LoVo (cell line): ENCODE results near the gene MPZ.
"Not testable (repeated sequence)": the region's sequence is repeated elsewhere in the genome, so short reads cannot be mapped to it uniquely, and the experiment has no call there.

ENCODE experiments used
- DNase-seq: peaks from one replicate; pipeline ENCODE4 v3.0.0-alpha.2; 2016; ENCODE audit warnings: low spot score

MPZ gene

GRCh38 chr1:161299347-161299746 lies 10.4 kb downstream of the MPZ start:
- no peak for DNase-seq

GRCh38 chr1:161298116-161298515 lies 11.7 kb downstream of the MPZ start:
- DNase-seq = no peak

DNA sequence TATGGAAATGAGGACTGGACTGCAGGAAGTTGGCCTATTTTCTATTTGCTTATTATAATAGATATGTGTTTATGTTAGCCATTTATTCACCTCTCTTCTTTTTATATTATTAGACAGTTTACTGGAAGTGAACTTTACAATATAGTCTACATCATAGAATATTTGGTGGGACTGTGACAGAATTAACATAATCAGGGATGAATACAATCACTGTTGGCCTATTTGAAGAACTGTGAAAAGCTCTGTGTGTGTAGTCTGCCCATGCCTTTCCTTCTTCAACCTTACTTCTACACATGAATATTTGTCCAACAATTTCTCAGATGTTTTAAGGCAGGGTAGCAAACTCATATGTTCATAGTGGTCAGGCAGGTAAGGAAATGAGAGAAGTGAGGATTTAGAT lies 12.4 kb downstream of the MPZ start:
- no peak for DNase-seq

DNA sequence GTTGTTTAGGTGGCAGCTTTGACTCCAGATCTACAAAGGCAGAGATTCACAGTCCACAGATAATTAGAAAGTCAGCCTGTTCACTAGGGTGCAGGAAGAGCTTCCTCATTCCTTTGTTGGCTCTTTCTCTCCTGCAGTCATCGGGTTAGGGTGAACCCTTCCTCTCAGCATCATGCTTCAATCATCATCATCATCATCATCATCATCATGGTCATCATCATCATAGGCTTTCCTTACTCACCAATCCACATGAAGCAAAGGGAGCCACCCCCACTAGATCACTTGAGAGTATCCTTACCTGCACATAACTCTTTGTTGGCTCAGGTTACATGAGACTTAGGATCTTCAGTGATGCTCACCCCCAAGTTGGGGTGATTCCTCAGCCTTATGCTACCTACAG lies 19.0 kb downstream of the MPZ start:
- no peak for DNase-seq

GRCh38 chr1:161287482-161288054 lies 22.2 kb downstream of the MPZ start:
- DNase-seq = no peak

- DNase-seq = no peak
These were observed 24.2 kb downstream of the MPZ start for GRCh38 chr1:161285521-161285920.

- no peak for DNase-seq
These were observed 24.7 kb downstream of the MPZ start for GRCh38 chr1:161285113-161285512.

GRCh38 chr1:161282991-161283390 lies 26.8 kb downstream of the MPZ start:
- no peak for DNase-seq

GRCh38 chr1:161274874-161275273 lies 34.9 kb downstream of the MPZ start:
- DNase-seq = no peak

GRCh38 chr1:161273402-161273801 lies 36.4 kb downstream of the MPZ start:
- no peak for DNase-seq

GRCh38 chr1:161267321-161267720 lies 42.4 kb downstream of the MPZ start:
- DNase-seq = no peak

GRCh38 chr1:161266836-161267235 lies 42.9 kb downstream of the MPZ start:
- DNase-seq = no peak

DNA sequence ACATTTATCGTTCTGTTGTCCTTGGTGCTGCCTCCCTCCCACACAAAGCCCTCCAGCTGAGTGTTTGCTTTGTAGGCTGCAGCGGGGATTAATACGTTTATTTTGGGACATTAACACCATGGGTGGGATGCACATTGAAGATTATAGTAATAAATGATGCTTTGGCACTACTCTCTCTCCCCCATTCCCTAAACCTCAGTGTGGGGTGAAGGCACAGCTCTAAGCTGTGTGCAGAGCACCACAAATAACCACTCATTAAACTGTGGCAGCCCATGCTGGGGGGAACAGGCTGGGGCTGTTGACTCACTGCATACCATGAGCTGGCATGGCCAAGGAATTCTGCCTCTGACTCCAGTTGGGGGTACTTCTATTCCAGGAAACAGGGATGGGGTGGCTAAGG lies 43.6 kb downstream of the MPZ start:
- no peak for DNase-seq

- no peak for DNase-seq
These were observed 44.5 kb downstream of the MPZ start for GRCh38 chr1:161265305-161265704.

DNA sequence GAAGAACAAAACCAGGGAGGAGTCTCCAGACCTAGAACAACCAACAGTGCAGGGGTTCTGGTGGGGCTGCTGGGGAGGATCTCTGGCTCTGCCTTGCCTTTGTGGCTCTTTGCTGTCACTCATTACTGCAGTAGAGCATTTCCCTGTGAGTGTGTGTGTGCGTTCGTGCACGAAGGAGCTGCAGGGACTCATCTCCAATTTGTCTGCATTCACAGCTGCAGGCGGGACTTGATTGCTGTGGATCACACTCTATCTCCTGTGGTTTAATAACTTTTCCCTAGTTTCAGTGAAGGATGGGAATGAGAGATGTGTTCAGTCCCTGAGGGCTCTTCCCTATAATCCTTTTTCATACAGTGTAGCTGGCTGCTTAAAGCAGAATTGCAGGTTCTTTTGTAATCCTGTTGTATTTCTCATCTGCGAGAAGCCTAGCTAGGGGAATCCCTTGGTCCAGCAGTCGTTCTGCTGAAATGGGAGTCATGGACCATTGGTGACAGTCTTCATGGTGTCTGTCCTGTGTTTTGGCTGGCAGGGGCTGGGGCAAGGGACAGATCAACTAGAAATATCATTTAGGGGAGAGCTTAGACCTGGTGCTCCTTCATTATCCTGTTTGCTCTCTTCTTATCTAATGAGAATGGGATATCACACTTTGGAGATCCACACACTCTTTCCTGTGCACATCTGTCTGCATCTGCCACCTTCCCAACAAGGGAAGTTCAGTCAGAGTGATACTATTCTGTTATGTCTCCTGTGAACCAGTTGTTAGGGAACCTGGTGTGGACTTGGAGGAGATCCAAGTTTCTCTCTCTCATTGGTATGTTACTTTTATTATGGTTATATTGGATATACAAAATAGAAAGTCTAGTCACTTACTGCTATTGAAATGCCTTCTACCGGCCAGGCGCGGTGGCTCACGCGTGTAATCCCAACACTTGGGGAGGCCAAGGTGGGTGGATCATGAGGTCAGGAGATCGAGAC lies 48.2 kb downstream of the MPZ start:
- no peak for DNase-seq

DNA sequence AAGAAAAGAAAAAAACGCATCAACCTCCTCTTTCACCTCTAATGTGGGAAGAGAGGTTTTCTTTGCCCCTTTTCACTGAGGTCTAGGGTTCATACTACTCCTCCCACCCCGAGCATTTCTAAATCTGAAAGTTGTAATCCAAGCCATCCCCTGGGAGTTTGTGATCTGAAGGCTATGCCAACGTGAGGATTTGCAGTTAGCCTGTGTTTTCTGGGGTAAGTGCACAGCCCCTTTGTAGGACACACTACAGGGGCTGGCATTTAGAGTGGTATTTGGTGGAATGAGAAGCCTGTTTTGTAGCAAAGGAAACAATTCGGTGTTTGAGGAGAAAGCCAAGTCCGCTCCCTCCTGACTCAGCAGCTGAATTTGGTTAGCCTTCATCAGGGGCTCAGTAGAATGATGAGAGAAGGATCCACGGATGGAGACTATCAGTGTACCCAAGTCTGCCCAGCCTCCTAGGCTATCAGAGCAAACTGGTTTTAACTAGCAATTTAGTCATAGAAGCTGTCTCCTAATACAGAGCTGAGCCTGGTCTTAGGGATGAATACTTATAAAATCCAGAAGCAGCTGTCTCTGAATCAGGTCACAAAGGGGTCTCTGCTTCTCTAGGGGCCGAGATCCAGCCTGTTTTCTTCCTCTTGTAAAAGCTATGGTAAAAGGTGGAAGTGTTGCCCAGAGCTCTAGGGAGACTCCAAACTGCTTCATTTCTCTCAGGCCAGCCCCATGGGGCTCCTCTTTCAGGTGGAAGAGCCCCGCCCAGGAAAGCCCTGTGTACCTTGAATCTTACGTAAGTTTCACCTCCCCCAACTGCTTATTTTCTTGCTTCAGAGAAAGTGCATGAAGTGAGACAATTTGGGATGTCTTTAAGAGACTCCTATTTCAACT lies 49.1 kb downstream of the MPZ start:
- no peak for DNase-seq

GRCh38 chr1:161259765-161260164 lies 50.0 kb downstream of the MPZ start:
- DNase-seq = no peak

GRCh38 chr1:161259345-161259702 lies 50.4 kb downstream of the MPZ start:
- DNase-seq = no peak

DNA sequence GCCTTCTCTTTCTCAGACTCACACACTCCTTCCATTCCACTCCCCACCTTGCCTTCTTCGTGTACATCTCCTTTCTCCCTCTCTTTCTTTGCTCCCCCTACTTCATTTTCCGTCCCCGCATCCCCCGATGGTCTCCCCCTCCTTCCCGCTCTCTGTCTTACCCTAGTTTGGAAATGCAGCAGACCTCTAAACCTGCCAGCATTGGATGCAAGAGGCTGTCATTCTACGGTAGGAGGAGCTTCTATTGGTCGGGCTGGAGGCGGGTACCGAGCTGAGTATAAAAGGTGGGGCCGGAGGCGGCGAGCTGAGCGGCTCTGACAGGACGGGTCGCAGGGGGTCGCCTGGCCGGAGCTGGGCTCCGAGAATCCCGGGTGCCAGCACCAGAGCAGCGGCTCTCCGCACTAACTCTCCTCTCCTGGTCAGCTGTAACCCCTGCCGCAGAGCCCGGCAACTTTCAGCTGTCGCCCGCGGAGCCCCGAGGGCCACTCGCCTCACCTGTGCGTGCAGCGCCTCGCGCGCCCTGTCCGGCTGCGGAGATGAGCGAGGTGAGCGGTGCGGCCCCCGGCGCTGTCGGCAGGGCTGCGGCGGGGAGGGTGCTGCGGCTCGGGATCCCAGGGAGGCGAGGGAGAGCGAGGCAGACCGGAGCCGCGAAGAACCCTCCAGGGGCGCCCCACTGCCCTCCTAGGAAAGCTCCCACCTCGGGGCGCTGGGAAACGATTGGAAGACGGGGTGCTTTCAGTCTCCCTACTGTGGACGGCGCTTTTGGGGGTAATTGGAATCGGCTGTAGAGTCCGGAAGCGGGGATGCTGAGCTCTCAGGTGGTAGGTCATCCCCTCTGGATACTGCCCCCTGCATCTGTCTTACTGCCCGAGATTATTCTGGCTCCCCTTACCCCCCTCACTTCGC lies 51.1 kb downstream of the MPZ start, which contains the start of gene PCP4L1:
PCP4L1 (plus strand) TSS at position 307 of the 906 bp plus-strand sequence; CDS start at position 537, 230 bp downstream.
- DNase-seq = no peak

- not testable (repeated sequence) for DNase-seq
These were observed 52.7 kb downstream of the MPZ start for GRCh38 chr1:161257109-161257508.

GRCh38 chr1:161255955-161256520 lies 53.7 kb downstream of the MPZ start:
- DNase-seq = not testable (repeated sequence)
